Measurements from ENCODE around the gene BDNF.
"Not testable (repeated sequence)": the region's sequence is repeated elsewhere in the genome, so short reads cannot be mapped to it uniquely, and the experiment has no call there.

BDNF gene

GRCh38 chr11:27642954-27643353 lies 57.3 kb downstream of the BDNF start:
- H3K4me3 ChIP-seq (ENCODE audit: control insufficient read depth, low read depth, low read length): no peak overlapping the region
- DNase-seq (ENCODE audit: low read depth): no peak
- TF ChIP-seq CTCF (IDR thresholded peaks at IDR 0.05; ENCODE audit: control insufficient read depth, insufficient read depth, low read depth, low read length, missing control alignments): no peak

- no peak for TF ChIP-seq CTCF (IDR thresholded peaks at IDR 0.05; ENCODE audit: control insufficient read depth, insufficient read depth, low read depth, low read length, missing control alignments)
- H3K4me3 ChIP-seq (ENCODE audit: control insufficient read depth, low read depth, low read length): no peak overlapping the region
- no peak for DNase-seq (ENCODE audit: low read depth)
Measured at GRCh38 chr11:27640954-27641353, 59.3 kb downstream of the BDNF start.

GRCh38 chr11:27635567-27636037 lies 64.7 kb downstream of the BDNF start:
- no peak for DNase-seq (ENCODE audit: low read depth)
- no peak for TF ChIP-seq CTCF (IDR thresholded peaks at IDR 0.05; ENCODE audit: control insufficient read depth, insufficient read depth, low read depth, low read length, missing control alignments)
- no peak overlapping the region for H3K4me3 ChIP-seq (ENCODE audit: control insufficient read depth, low read depth, low read length)

- not testable (repeated sequence) for DNase-seq (ENCODE audit: low read depth)
Measured at GRCh38 chr11:27634776-27635175, 65.5 kb downstream of the BDNF start.

GRCh38 chr11:27634282-27634681 lies 66.0 kb downstream of the BDNF start:
- not testable (repeated sequence) for H3K4me3 ChIP-seq (ENCODE audit: control insufficient read depth, low read depth, low read length); DNase-seq (ENCODE audit: low read depth)

More at GRCh38 chr11:27634776-27635175, 65.5 kb downstream of the BDNF start:
- H3K4me3 ChIP-seq (ENCODE audit: control insufficient read depth, low read depth, low read length): not testable (repeated sequence)

- DNase-seq (ENCODE audit: low read depth); H3K4me3 ChIP-seq (ENCODE audit: control insufficient read depth, low read depth, low read length): not testable (repeated sequence)
Measured at GRCh38 chr11:27629023-27629422, 71.2 kb downstream of the BDNF start.

- no peak for TF ChIP-seq CTCF (IDR thresholded peaks at IDR 0.05; ENCODE audit: control insufficient read depth, insufficient read depth, low read depth, low read length, missing control alignments)
- DNase-seq (ENCODE audit: low read depth): no peak
Measured at GRCh38 chr11:27627979-27628378, 72.3 kb downstream of the BDNF start.

GRCh38 chr11:27626938-27627586 lies 73.2 kb downstream of the BDNF start:
- H3K4me3 ChIP-seq (ENCODE audit: control insufficient read depth, low read depth, low read length): no peak overlapping the region
- DNase-seq (ENCODE audit: low read depth): no peak
- TF ChIP-seq CTCF (IDR thresholded peaks at IDR 0.05; ENCODE audit: control insufficient read depth, insufficient read depth, low read depth, low read length, missing control alignments): no peak

More at GRCh38 chr11:27627979-27628378, 72.3 kb downstream of the BDNF start:
- H3K4me3 ChIP-seq (ENCODE audit: control insufficient read depth, low read depth, low read length): no peak overlapping the region

All from AG09309 (cell line).